NCI-H146 treated with DMSO at 0.1 percent for 48 hours (cell line): ENCODE results near the gene LHFPL3.
"Not testable (repeated sequence)": the region's sequence is repeated elsewhere in the genome, so short reads cannot be mapped to it uniquely, and the experiment has no call there.

Source experiments
- DNase-seq: peaks from one replicate; lab custom pipeline; 2025; ENCODE audit not compliant: unreplicated experiment; lab: John Stamatoyannopoulos, UW

LHFPL3 gene

DNA sequence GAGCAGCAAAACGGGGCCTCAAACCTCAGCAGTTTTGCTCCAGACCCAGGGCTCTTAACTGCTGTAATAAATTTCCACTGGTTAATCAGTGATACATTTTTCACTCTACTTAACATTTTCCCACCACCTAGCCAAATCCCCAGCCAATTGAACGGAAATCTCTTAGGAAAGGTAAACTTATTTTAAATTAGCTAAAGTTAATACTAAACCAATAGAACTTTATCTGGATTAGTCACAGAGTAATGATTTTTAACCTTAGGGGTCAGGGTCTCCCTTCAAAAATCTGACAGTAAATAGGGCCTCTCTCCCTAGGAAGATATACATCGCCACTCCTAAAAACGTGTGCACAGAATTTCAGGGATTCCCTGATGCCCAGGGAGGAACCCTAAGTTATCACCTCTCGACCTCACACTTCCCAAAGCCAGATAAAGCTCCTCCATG, 598.2 kb downstream of the LHFPL3 start:
- DNase-seq: no peak

DNA sequence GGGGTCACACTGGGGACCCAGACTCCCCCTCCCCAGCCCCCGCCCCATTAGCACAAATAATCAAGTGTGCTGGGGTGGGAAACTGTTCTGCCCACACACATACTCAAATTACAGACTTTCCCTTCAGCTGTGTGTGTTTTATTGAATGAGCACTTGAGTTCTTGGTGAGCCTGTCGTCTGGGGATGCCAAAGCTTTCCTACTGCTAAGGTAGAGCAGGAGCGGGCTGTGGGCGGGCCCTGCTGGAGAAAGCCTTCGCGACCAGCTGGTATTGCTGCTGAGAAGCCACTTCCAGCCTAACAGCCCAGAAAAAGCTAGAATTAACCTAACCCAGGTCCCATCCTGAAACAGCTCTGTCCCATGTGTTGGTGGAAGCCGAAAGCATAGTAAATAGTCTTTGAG, 598.7 kb downstream of the LHFPL3 start:
- DNase-seq: no peak

DNA sequence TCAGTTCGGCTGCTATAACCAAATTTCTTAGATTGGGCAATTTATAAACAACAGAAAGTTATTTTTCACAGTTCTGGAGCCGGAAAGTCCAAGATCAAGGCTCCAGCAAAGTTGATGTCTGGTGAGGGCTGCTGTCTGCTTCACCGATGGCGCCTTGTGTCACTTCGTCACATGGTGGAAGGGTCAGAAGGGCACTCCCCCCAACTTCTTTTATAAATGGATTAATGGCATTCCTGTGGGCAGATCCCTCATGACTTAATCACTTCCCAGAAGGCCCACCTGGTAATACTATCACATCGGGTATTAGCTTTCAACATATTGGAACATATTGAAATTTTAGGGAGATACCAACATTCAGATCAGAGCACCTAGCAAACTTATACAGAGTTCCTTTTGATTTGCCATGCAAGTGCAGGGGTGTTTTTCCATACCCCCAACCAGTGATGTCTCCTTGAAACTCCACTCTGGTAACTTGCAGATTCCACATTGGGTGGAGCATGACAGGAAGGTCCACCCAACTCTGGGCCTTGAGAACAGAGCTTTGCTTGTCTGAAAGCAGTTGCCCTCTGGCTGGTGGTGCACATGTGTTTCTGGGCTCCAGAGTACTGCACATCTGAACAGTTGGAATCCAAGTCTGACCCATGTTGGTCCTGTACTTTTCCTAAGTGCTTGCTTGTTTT, 600.5 kb downstream of the LHFPL3 start:
- no peak for DNase-seq

- DNase-seq: no peak
Observed at GRCh38 chr7:104929921-104930320, 601.5 kb downstream of the LHFPL3 start.

GRCh38 chr7:104931181-104931781, 602.9 kb downstream of the LHFPL3 start:
- peak; percentile 72 for DNase-seq

DNA sequence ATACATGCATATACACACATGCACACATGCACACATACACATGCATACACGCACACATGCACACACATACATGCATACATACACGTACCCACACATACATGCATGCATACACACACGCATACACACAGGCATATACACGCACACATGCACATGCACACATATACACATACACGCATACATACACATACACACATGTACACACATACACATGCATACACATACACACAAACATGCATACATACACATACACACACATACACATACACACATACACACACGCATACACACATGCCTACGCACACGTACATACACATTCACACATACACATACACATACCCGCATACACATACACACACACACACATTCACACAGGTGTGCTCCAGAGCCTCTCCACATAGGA, 604.6 kb downstream of the LHFPL3 start:
- DNase-seq: no peak

GRCh38 chr7:104933521-104933988, 605.2 kb downstream of the LHFPL3 start:
- no peak for DNase-seq

GRCh38 chr7:104934665-104935064, 606.3 kb downstream of the LHFPL3 start:
- no peak for DNase-seq

DNA sequence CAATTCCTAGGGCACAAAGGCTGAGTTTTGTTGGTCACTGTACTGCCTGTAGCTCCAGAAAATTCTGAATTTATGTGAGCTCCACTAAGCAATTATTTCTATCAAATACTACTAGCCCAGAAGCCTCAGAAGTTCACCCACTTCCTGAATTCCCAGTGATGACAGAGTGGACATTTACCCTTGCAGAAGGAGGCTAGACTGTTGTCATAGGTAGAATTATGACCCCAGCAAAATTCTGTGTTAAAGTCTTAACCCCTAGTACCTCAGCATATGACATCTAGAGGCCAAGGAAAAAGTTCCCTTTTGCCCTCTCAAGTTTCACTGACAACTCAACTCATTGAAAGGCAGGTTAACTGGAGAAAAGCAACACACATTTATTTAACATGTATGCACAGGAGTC, 606.9 kb downstream of the LHFPL3 start:
- DNase-seq: no peak

DNA sequence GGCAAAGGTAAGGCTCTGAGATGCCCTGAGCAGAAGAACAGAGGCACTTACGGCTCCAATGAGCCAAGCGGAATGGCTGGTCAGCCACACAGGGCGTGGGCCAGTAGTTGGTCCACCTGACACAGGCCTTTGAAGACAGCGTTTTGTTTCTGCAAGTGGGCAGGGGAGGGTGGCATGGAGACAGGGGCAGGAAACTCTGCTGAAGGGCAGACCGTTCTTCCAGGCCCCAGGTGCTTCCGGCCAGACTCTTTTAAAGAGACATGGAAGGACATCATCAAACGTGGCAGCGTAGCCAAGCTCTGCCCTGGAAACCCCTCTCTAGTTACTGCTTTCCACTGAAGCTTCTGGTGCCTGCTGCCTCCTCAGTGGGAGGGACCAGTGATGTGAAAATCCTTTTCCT, 608.1 kb downstream of the LHFPL3 start:
- DNase-seq: no peak

DNA sequence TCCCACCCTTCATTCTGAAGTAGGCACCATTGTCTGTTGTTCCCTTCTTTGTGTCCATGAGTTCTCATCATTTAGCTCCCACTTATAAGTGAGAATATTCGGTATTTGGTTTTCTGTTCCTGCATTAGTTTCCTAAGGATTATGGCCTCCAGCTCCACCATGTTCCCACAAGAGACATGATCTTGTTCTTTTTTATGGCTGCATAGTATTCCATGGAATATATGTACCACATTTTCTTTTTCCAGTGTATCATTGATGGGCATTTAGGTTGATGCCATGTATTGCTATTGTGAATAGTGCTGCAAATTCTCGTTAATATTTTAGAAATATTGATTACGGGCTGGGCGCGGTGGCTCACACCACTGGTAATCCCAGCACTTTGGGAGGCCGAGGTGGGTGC, 609.1 kb downstream of the LHFPL3 start:
- DNase-seq: not testable (repeated sequence)

GRCh38 chr7:104938741-104939390, 610.5 kb downstream of the LHFPL3 start:
- DNase-seq: no peak

- no peak for DNase-seq
Observed at GRCh38 chr7:104940023-104940710, 611.8 kb downstream of the LHFPL3 start.

- DNase-seq: no peak
Observed at GRCh38 chr7:104943502-104944343, 615.3 kb downstream of the LHFPL3 start.

- no peak for DNase-seq
Observed at GRCh38 chr7:104945599-104945956, 617.2 kb downstream of the LHFPL3 start.

GRCh38 chr7:104946338-104946737, 617.9 kb downstream of the LHFPL3 start:
- DNase-seq: no peak

DNA sequence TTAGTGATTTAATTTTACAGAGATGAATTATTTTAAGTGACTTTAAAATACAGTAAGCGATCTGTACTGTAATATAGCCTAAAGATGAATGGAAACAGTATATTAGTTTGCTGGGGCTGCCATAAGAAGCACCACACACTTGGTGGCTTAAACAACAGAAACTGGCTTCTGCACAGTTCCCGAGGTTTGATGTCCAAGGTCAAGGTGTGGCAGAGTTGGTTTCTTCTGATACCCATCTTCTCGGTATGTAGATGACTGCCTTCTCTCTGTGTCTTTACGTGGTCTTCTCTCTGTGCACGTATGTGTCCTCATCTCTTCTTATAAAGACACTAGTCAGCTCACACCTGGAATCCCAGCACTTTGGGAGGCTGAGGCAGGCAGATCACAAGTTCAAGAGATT, 621.6 kb downstream of the LHFPL3 start:
- DNase-seq: no peak

DNA sequence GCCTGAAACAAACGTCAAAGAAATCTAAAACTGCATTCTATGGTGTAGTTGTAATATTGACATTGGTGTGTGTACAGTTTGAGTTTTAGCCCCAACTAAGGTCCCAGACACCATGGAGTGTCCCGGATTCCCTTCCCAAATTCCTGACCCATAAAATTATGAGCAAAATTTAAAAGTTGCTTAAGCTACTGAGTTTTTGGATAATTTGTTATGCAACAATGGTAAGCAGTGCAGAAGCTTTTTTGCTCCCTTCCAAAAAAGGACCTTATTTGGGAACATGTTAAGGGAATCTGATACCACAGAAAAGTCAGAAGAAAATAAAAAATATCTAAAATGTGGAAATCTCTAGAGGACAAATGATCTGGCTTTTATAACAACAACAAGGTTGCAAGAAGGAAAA, 622.4 kb downstream of the LHFPL3 start:
- DNase-seq: no peak

GRCh38 chr7:104951546-104951945, 623.1 kb downstream of the LHFPL3 start:
- no peak for DNase-seq

GRCh38 chr7:104955276-104955675, 626.9 kb downstream of the LHFPL3 start:
- DNase-seq: no peak
